ENCODE measurements around the gene PRPS1L1. TPM values are rescaled to one million over a fixed set of nuclear protein-coding genes. Genes with fewer than 3 reads are reported as not detected.

Gene PRPS1L1
- total and polyA plus RNA-seq, 2 experiments from 2014 or later = not detected

GRCh38 chr7:18068745-18069144 lies 41.1 kb upstream of the PRPS1L1 start:
- Histone ChIP-seq H2AFZ (no peak overlapping the region), H4K20me1 (replicated peaks; ENCODE audit: insufficient read depth) (no peaks in the 10 kb centered on the region), H3K4me1 (ENCODE audit: insufficient read depth) (no peaks in the 10 kb centered on the region), H3K9me2 (ENCODE audit: insufficient read depth) (no peaks in the 10 kb centered on the region), H3K4me3 (no peak overlapping the region), H3K36me3 (ENCODE audit: insufficient read depth) (no peaks in the 10 kb centered on the region), H3F3A (replicated peaks; ENCODE audit: low read depth) (no peaks in the 10 kb centered on the region), H3K79me2 (replicated peaks; ENCODE audit: insufficient read depth) (no peaks in the 10 kb centered on the region), H3K4me2 (no peak overlapping the region), H3K27ac (ENCODE audit: low read depth) (no peak overlapping the region), H3K27me3 (ENCODE audit: insufficient read depth) (no peaks in the 10 kb centered on the region)
- H3K27ac Mint-ChIP-seq = no peak overlapping the region
- H3K4me1 Mint-ChIP-seq = no peaks in the 10 kb centered on the region; the same call in 2 of the 3 replicates
- no peak for TF ChIP-seq JUNB (IDR thresholded peaks at IDR 0.05; ENCODE audit: unreplicated experiment)
- no peak for TF ChIP-seq CTCF (conservative IDR thresholded peaks at IDR 0.05; ENCODE audit: low read depth in 2 of 2)
- no peak for TF ChIP-seq REST (IDR thresholded peaks at IDR 0.05; ENCODE audit: unreplicated experiment)
- TF ChIP-seq NANOG (IDR thresholded peaks at IDR 0.05; ENCODE audit: borderline replicate concordance) = no peak
- no peak for TF ChIP-seq ZNF331 (CRISPR knock-in tag; IDR thresholded peaks at IDR 0.05; ENCODE audit: low read depth)
- TF ChIP-seq EZH2phosphoT487 (IDR thresholded peaks at IDR 0.05; ENCODE audit: unreplicated experiment) = no peak
- no peak for TF ChIP-seq ETS1 (IDR thresholded peaks at IDR 0.05)
- TF ChIP-seq ZNF462 (CRISPR knock-in tag; IDR thresholded peaks at IDR 0.05) = no peak
- TF ChIP-seq ZNF114 (CRISPR knock-in tag; IDR thresholded peaks at IDR 0.05) = no peak
- no peak for TF ChIP-seq POLR2AphosphoS5 (IDR thresholded peaks at IDR 0.05; ENCODE audit: low read depth)
- H3K9me3 Mint-ChIP-seq = no peaks in the 10 kb centered on the region
- ATAC-seq (no peak), DNase-seq (ENCODE audit: low spot score) (no peak)
- H3K4me3 Mint-ChIP-seq = no peak overlapping the region
- H3K36me3 Mint-ChIP-seq (ENCODE audit: low read depth) = no peaks in the 10 kb centered on the region
- H3K27me3 Mint-ChIP-seq (ENCODE audit: insufficient read depth, low read depth, poor library complexity) = peaks cover 1% of the 10 kb centered on the region
